ENCODE data around the gene FLRT1. TPM values are rescaled to one million over a fixed set of nuclear protein-coding genes. Genes with fewer than 3 reads are reported as not detected.

FLRT1 gene
- total RNA-seq, 4 donors from 2014 or later = 0.08 to 0.62 (median 0.15) TPM; not detected in 1

- peak in 1 of 2 donors; percentile 81 for DNase-seq (ENCODE audit: low spot score in 2 of 2)
- intact Hi-C loops (cut with DNase I; ENCODE audit: low total_unique reads) = no loop called here
- 1 to 2% methylated on average over 17 to 58 of the region's 85 CpGs for WGBS, 2 donors
- no peak for TF ChIP-seq POLR2A (IDR thresholded peaks at IDR 0.05)
- TF ChIP-seq, protein P1, sequence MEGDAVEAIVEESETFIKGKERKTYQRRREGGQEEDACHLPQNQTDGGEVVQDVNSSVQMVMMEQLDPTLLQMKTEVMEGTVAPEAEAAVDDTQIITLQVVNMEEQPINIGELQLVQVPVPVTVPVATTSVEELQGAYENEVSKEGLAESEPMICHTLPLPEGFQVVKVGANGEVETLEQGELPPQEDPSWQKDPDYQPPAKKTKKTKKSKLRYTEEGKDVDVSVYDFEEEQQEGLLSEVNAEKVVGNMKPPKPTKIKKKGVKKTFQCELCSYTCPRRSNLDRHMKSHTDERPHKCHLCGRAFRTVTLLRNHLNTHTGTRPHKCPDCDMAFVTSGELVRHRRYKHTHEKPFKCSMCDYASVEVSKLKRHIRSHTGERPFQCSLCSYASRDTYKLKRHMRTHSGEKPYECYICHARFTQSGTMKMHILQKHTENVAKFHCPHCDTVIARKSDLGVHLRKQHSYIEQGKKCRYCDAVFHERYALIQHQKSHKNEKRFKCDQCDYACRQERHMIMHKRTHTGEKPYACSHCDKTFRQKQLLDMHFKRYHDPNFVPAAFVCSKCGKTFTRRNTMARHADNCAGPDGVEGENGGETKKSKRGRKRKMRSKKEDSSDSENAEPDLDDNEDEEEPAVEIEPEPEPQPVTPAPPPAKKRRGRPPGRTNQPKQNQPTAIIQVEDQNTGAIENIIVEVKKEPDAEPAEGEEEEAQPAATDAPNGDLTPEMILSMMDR (IDR thresholded peaks at IDR 0.05) = no peak
- H3K4me3 ChIP-seq (ENCODE audit: low read depth, poor library complexity, severe bottlenecking) = peak overlapping the region; percentile 20
Observed at GRCh38 chr11:64036087-64037026, 626 bp downstream of the FLRT1 start.

- WGBS, 2 donors = 32 to 40% methylated on average over 5 to 18 of the region's 23 CpGs
- TF ChIP-seq, protein P1 (IDR thresholded peaks at IDR 0.05) = no peak
- TF ChIP-seq POLR2A (IDR thresholded peaks at IDR 0.05) = no peak
- no peak overlapping the region for H3K4me3 ChIP-seq (ENCODE audit: low read depth, poor library complexity, severe bottlenecking)
- intact Hi-C loops (cut with DNase I; ENCODE audit: low total_unique reads) = no loop called here
- peak in 1 of 2 donors; percentile 79 for DNase-seq (ENCODE audit: low spot score in 2 of 2)
Observed at GRCh38 chr11:64037027-64037634, 1.4 kb downstream of the FLRT1 start.

DNA sequence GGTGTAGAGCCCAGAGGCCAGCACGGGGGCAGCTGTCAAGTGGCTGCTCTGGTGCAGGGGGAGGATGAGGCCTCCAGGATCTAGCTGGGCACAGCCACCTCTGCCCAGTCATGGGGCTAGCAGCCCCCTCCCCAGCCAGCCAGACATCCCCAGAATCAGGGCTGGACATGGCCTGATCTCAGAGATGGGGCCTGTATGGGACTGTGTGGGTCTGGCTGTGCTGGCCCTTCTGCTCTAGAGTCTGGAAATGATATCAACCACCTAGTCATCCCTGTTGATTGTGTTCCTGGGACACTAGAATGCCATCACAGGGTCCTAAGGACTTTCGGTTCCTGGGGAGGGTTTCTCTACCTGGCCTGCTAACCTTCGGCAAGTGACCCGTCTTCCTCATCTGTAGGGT is 2.8 kb downstream of the FLRT1 start:
- TF ChIP-seq, protein P1 (IDR thresholded peaks at IDR 0.05) = no peak
- no peak for TF ChIP-seq POLR2A (IDR thresholded peaks at IDR 0.05)
- WGBS, 2 donors = 92 to 98% methylated on average over 4 of the region's 4 CpGs
- intact Hi-C loops (cut with DNase I; ENCODE audit: low total_unique reads) = no loop called here
- peak in 1 of 2 donors; percentile 81 for DNase-seq (ENCODE audit: low spot score in 2 of 2)
- no peak overlapping the region for H3K4me3 ChIP-seq (ENCODE audit: low read depth, poor library complexity, severe bottlenecking)

- intact Hi-C loops (cut with DNase I; ENCODE audit: low total_unique reads) = no loop called here
- 81 to 84% methylated on average over 10 to 16 of the region's 16 CpGs for WGBS, 2 donors
- TF ChIP-seq, protein P1 (IDR thresholded peaks at IDR 0.05) = no peak
- no peak for DNase-seq (ENCODE audit: low spot score in 2 of 2)
- H3K4me3 ChIP-seq (ENCODE audit: low read depth, poor library complexity, severe bottlenecking) = no peak overlapping the region
Observed at GRCh38 chr11:64039012-64039665, 3.4 kb downstream of the FLRT1 start.

DNA sequence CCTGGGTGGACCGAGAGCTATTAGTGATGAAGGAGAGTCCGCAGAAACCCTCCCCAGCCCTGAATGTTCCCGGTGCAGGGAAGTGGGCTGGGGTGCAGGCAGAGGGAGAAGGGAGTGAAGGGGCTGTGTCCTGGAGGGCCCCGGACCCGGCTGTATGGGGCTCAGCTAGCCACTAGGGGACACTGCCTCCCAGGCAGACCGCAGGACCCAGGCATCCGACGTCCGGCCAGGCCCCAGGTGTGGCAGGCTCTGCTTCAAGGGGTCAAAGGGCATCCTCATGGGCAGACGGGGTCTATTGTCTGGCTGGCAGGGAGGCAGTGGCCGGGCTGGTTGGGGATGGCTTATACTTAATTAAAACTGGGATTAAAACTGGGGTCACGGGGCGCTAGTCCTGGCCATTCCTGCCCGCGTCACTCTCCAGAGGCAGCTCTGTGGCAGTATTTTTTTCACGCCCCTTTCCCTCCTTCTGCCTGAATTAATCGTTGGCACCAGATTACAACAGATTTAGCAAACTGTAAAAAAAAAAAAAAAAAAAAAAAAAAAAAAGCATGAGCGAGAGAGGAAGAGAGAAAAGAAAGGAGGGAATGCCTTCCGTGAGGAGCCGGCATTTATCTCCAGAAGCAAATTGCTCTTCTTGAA is 5.1 kb downstream of the FLRT1 start:
- 67 to 72% methylated on average over 20 of the region's 20 CpGs for WGBS, 2 donors
- DNase-seq (ENCODE audit: low spot score in 2 of 2) = peak in 1 of 2 donors; percentile 86
- TF ChIP-seq POLR2A (IDR thresholded peaks at IDR 0.05) = no peak
- TF ChIP-seq, protein P1 (IDR thresholded peaks at IDR 0.05) = no peak
- no peak overlapping the region for H3K4me3 ChIP-seq (ENCODE audit: low read depth, poor library complexity, severe bottlenecking)
- intact Hi-C loops (cut with DNase I; ENCODE audit: low total_unique reads) = no loop called here

Measured in lower leg skin (tissue), 4 donors.